Endothelial cell of umbilical vein (primary cell): ENCODE data around the gene GLI3. TPM values are rescaled to one million over a fixed set of nuclear protein-coding genes. Genes with fewer than 3 reads are reported as not detected.

Experiments used
- BruUV-seq: library from RNA; stranded (reverse); fragments of 400-500 nt; replicated peaks from 2 replicates; lab custom pipeline; 2021; lab: Mats Ljungman, UMichigan
- CTCF ChIA-PET: fragments of 300-600, 350-600 bp; sonication (Branson Sonifier 250); formaldehyde crosslinking; loops from one replicate; lab custom pipeline; 2021; ENCODE audit warnings: antibody characterized with exemption, inconsistent platforms; lab: Charles Lee
- POLR2A ChIA-PET: fragments of 300-600, 350-600 bp; sonication (Branson Sonifier 250); formaldehyde crosslinking; loops from one replicate; lab custom pipeline; 2021; ENCODE audit warnings: antibody characterized with exemption, inconsistent platforms; lab: Charles Lee
- DNase-seq: peaks from one replicate; pipeline ENCODE4 v3.0.0-alpha.2; 2011; ENCODE audit warnings: low read depth, low spot score
- FAIRE-seq: peaks from 2 replicates; lab custom pipeline; 2011; peaks lifted over from hg19 to GRCh38; lab: Jason Lieb, UNC
- H2AFZ ChIP-seq: 2 replicates; pipeline ENCODE4 v1.6.0; 2012; ENCODE audit warnings: low read depth, low read length, control low read depth, inconsistent platforms
- H3K27ac ChIP-seq: 2 replicates; pipeline ENCODE4 v1.5.1; 2011; ENCODE audit warnings: low read depth, mild to moderate bottlenecking, control low read depth, low read length, moderate library complexity; ENCODE audit not compliant: insufficient read depth
- H3K27me3 ChIP-seq, 2 experiments: 2 replicates each; pipeline versions ENCODE4 v1.6.0 to v1.6.1; 2011; ENCODE audit warnings: low read length in 2 of 2, mixed read lengths in 1 of 2; ENCODE audit not compliant: control insufficient read depth in 2 of 2, insufficient read depth in 2 of 2
- H3K36me3 ChIP-seq, 2 experiments: 2 replicates in 1 of 2; 3 replicates in 1 of 2; pipeline ENCODE4 v1.5.1; 2011; ENCODE audit warnings: low read length in 2 of 2, mild to moderate bottlenecking in 1 of 2, moderate library complexity in 1 of 2; ENCODE audit not compliant: control insufficient read depth in 2 of 2, insufficient read depth in 2 of 2; ENCODE audit errors: extremely low read depth in 1 of 2
- H3K4me1 ChIP-seq: 3 replicates; pipeline ENCODE4 v1.5.1; 2011; ENCODE audit warnings: mild to moderate bottlenecking, low read length; ENCODE audit not compliant: control insufficient read depth, insufficient read depth; ENCODE audit errors: extremely low read depth
- H3K4me2 ChIP-seq: 2 replicates; pipeline ENCODE4 v1.6.1; 2011; ENCODE audit warnings: low read length, control low read depth, mixed read lengths; ENCODE audit not compliant: insufficient read depth
- H3K4me3 ChIP-seq, 3 experiments: fragments of 200-600 bp in 1 of 3; sonication (generic), shearing (Covaris generic) in 1 of 3; replicated peaks in 1 of 3; 2 replicates each; pipeline ENCODE4 v1.5.1; 2011 to 2016; ENCODE audit warnings: control low read depth in 3 of 3, low read length in 3 of 3, mild to moderate bottlenecking in 2 of 3, inconsistent platforms in 1 of 3, low read depth in 1 of 3, moderate library complexity in 1 of 3; ENCODE audit not compliant: insufficient read depth in 1 of 3
- H3K79me2 ChIP-seq: 2 replicates; pipeline ENCODE4 v1.6.0; 2012; ENCODE audit warnings: low read length, inconsistent platforms; ENCODE audit not compliant: control insufficient read depth, insufficient read depth
- H3K9ac ChIP-seq: replicated peaks from 2 replicates; pipeline ENCODE3; 2011; ENCODE audit warnings: low read length, control low read depth; ENCODE audit not compliant: insufficient read depth; ENCODE audit errors: extremely low read depth
- H3K9me1 ChIP-seq: replicated peaks from 3 replicates; pipeline ENCODE4 v1.6.0; 2011; ENCODE audit warnings: mild to moderate bottlenecking, low read length; ENCODE audit not compliant: control insufficient read depth, insufficient read depth; ENCODE audit errors: extremely low read depth
- H3K9me3 ChIP-seq: replicated peaks from 2 replicates; pipeline ENCODE4 v1.5.1; 2012; ENCODE audit warnings: low read length, inconsistent platforms; ENCODE audit not compliant: control insufficient read depth, insufficient read depth
- H4K20me1 ChIP-seq: replicated peaks from 2 replicates; pipeline ENCODE3; 2011; ENCODE audit warnings: mild to moderate bottlenecking, low read length; ENCODE audit not compliant: control insufficient read depth, insufficient read depth; ENCODE audit errors: extremely low read depth
- EZH2 ChIP-seq: IDR thresholded peaks from 2 replicates; pipeline ENCODE4 v1.6.1; 2012; ENCODE audit warnings: borderline replicate concordance, low read depth, mild to moderate bottlenecking, moderate library complexity, low read length, inconsistent platforms; ENCODE audit not compliant: severe bottlenecking
- FOS ChIP-seq: IDR thresholded peaks from 2 replicates; pipeline ENCODE4 v1.6.1; 2011; ENCODE audit warnings: mild to moderate bottlenecking, low read length, moderate library complexity, borderline replicate concordance; ENCODE audit not compliant: insufficient read depth
- GATA2 ChIP-seq: IDR thresholded peaks from 2 replicates; pipeline ENCODE4 v1.7.0; 2011; ENCODE audit warnings: low read depth, mild to moderate bottlenecking, moderate library complexity, mixed read lengths, low read length; ENCODE audit not compliant: insufficient read length, insufficient read depth
- JUN ChIP-seq: IDR thresholded peaks from 2 replicates; pipeline ENCODE4 v1.6.1; 2011; ENCODE audit warnings: borderline replicate concordance, low read depth; ENCODE audit not compliant: insufficient read length, insufficient read depth
- MAX ChIP-seq: IDR thresholded peaks from 2 replicates; pipeline ENCODE4 v1.6.1; 2011; ENCODE audit not compliant: insufficient read depth, insufficient read length
- MYC ChIP-seq: IDR thresholded peaks from one replicate; pipeline ENCODE4 v1.6.1; 2011; ENCODE audit warnings: mild to moderate bottlenecking, low read depth, low read length
- POLR2A ChIP-seq: IDR thresholded peaks from 2 replicates; pipeline ENCODE4 v1.6.1; 2012; ENCODE audit warnings: low read depth, mild to moderate bottlenecking, control low read depth, low read length
- POLR2AphosphoS5 ChIP-seq: IDR thresholded peaks from 2 replicates; pipeline ENCODE4 v1.6.1; 2012; ENCODE audit warnings: low read depth, mild to moderate bottlenecking, control low read depth, low read length, moderate library complexity; ENCODE audit not compliant: insufficient read depth
- dilution Hi-C: fragments of 300-500 bp; cut with MboI; formaldehyde crosslinking; loops from one replicate; pipeline ENCODE4 v1.15.0; 2019; ENCODE audit warnings: low sequenced_read_pairs; ENCODE audit not compliant: extremely low pct_ligation_motif_present
- intact Hi-C: fragments of 100-400 bp; cut with micrococcal nuclease; formaldehyde crosslinking; loops from one replicate; pipeline ENCODE4 v1.10.0; 2022
- polyA plus RNA-seq, 4 experiments: library from polyadenylated mRNA; depleted of rRNA in 3 of 4; stranded (reverse) in 3 of 4; unstranded in 1 of 4; fragments of >200 nt; gene quantifications; 2 replicates each; pipeline versions ENCODE4 v1.2.1 to v1.2.3, GENCODE V29; 2011 to 2012; ENCODE audit warnings: missing spikeins in 1 of 4
- total RNA-seq: library from RNA; stranded (reverse); gene quantifications from 2 replicates; pipeline ENCODE4 v1.2.3, GENCODE V29; 2021
- TF ChIP-seq, protein P1 (sequence below), 2 donors: IDR thresholded peaks; 1 replicate in 1 of 2; 2 replicates in 1 of 2; pipeline ENCODE4 v1.5.1; 2011; ENCODE audit warnings: low read length in 2 of 2, mild to moderate bottlenecking in 2 of 2, moderate library complexity in 2 of 2, control low read depth in 1 of 2, inconsistent platforms in 1 of 2, low read depth in 1 of 2; ENCODE audit not compliant: insufficient read depth in 1 of 2; ENCODE audit errors: extremely low read depth in 1 of 2

GLI3 gene
- total and polyA plus RNA-seq, 2 donors (not counting 3 experiments of a cell fraction or from before 2014, with no cell fraction given) = 6.0 to 24.9 TPM

DNA sequence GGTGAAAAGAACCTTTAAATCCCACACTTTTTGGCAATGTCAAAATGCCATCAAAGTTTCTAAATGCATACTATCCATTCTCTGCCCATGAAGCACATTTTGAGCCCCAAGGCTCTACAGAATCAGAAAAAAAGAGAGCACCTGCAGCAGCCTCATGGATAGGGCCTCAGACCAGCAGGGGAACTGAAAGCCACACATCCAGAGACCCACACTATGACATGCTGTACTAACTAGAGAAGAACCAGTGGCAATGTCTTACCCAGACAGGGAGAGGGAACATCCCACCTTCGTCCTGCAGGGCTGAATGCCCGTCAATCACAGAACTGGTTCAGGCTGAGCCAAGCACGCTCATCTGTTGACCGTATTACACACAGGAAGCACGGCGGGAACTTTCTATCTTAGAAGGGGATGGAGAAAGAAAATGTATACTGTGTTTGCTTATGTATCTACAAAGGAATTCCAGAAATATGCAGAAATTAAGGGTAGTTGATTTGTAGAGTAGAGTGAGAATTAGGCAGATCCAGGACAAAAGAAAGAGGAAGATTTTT lies 237.2 kb downstream of the GLI3 start:
- Histone ChIP-seq H3K4me1 (peaks cover 20% of the 10 kb centered on the region), H2AFZ (no peak overlapping the region), H3K9ac (no peak overlapping the region), H3K36me3 (no peaks in the 10 kb centered on the region), H3K9me1 (no peaks in the 10 kb centered on the region), H3K79me2 (no peaks in the 10 kb centered on the region), H3K4me2 (no peak overlapping the region), H3K9me3 (no peaks in the 10 kb centered on the region), H4K20me1 (no peaks in the 10 kb centered on the region), H3K4me3 (no peak overlapping the region), H3K27ac (no peak overlapping the region), H3K27me3 (no peaks in the 10 kb centered on the region)
- intact Hi-C loops (no loop called here), dilution Hi-C loops (loop anchor here (25.0 kb wide), 1 partner anchor 237 kb away; the partner anchor contains the start of gene GLI3)
- CTCF ChIA-PET = interaction anchor here (1.3 kb wide), 1 partner anchor 9 kb away, joined by 4 read pairs; no protein-coding TSS in a partner anchor
- no TSS peak for BruUV-seq
- POLR2A ChIA-PET = no interaction called here
- DNase-seq (no peak), FAIRE-seq (no peak)
- TF ChIP-seq FOS (no peak), JUN (no peak), MAX (no peak), MYC (no peak), POLR2A (no peak), EZH2 (no peak), POLR2AphosphoS5 (no peak), GATA2 (no peak)
- TF ChIP-seq, protein P1, sequence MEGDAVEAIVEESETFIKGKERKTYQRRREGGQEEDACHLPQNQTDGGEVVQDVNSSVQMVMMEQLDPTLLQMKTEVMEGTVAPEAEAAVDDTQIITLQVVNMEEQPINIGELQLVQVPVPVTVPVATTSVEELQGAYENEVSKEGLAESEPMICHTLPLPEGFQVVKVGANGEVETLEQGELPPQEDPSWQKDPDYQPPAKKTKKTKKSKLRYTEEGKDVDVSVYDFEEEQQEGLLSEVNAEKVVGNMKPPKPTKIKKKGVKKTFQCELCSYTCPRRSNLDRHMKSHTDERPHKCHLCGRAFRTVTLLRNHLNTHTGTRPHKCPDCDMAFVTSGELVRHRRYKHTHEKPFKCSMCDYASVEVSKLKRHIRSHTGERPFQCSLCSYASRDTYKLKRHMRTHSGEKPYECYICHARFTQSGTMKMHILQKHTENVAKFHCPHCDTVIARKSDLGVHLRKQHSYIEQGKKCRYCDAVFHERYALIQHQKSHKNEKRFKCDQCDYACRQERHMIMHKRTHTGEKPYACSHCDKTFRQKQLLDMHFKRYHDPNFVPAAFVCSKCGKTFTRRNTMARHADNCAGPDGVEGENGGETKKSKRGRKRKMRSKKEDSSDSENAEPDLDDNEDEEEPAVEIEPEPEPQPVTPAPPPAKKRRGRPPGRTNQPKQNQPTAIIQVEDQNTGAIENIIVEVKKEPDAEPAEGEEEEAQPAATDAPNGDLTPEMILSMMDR (IDR thresholded peaks at IDR 0.05; ENCODE audit: extremely low read depth in 1 of 2, insufficient read depth in 1 of 2, low read depth in 1 of 2, low read length in 2 of 2) = no peak
